HG03520 (cell line): Measurements from ENCODE around the gene FBXW2.

Source experiments
- ATAC-seq: cut with Tn5 transposase; IDR thresholded peaks from one replicate; pipeline ENCODE4 v1.9.1; 2021; ENCODE audit warnings: mild to moderate bottlenecking, moderate library complexity; ENCODE audit not compliant: unreplicated experiment

FBXW2 gene

GRCh38 chr9:120715389-120715924 is 77.8 kb downstream of the FBXW2 start:
- ATAC-seq: no peak

DNA sequence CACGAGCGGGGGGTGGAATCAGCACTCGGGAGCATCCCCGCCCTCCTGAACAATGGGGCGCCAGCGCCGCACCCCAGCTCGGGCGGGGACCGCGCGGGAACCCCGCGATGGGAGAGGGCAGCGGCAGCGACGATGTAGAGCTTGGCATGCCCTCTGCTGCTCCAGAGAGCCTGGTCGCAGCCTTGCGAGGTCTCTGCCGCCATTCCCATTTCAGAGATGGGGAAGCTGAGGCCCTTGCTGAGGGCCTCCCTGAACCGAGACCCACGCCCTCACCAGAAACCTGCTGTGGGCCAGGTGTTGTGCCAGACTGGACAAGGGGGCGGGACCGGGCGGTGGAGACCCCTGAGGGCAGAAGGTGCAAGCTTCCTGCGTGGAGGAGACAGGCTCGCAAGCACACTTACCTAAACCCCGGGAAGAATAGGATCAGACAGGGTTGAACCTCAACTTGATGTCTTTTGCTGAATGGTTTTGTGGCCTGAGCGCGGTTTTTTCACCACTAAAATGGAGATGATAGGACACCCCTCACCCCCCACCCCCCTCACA is 78.3 kb downstream of the FBXW2 start:
- ATAC-seq: peak; percentile 30

DNA sequence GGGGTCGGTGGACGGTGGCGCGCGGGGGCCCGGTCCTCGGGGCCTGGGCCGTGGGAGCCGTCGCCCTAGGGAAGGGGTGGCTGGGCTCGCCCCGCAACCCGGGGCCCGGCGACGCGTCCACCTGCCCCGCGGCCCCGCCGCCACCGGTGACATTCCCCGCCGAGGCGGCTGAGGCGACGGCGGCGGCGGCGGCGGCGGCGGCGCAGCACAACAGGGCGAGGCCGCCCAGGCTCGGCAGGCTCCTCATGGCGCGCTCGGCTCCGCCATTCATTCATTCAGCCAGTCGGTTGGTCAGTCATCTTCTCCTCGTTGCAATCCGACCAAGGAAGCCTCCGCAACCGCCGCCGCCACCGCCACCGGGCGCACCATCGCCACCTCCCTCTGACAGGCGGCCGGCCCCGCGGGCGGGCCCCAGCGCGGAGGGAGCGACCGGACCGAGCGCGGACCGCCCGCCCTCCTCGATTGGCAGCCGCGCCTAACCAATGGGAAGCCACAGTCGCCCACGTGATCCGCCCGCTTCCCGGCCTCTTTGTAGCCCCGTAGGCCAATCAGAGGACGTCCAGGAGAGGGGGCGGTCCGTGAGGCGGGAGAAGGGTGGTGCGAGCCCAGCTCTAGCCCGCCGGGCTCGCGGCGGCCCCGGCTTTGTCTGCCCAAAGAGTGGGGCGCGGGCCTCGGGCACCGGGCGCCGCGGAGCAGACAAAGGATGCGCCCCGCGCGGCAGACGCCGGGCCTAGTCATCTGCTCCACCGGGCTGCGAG is 78.9 kb downstream of the FBXW2 start, which contains the start of gene MEGF9:
Gene MEGF9 (minus strand): TSS at position 383 of the 758 bp plus-strand sequence. CDS start 112 bp downstream, at position 271.
- ATAC-seq: peak; percentile 97

DNA sequence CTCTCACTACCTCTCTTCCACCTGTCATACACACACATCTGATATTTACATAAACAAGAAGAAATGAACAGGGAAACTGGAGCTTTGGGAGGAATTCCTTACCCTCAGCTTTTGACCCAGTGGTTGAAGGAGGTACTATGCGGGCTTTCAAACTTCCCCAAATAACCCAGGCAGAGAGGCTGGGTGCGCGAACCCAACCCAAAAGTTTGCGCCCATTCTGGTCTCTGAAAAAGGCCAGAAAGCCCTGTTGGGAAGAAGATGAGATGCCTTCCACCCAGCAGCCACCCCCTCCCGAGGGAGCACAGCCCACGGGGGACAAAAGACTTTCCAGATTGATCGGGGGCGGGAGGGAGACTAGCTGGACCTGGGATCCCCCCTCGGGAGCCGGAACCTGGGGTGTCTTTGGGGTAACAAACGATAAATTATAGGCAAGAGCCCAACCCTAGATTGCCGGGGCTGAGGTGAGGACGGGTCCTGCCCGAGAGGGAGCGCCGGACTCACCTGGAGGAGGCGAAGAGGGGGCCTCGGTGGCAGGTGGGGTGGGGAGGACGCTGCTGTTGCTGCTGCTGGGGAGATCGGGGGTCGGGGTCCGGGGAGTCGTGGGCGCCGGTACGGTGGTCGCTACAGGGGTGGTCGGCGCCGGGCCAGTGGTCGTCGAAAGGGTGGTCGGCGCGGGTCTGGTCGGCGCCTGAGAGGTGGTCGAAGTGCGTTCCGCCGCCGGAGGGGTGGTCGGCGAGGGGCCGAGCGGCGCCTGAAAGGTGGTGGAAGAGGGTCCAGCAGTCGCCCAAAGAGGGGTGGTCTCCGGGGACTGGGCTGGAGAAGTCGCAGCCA is 79.7 kb downstream of the FBXW2 start:
- no peak for ATAC-seq

- no peak for ATAC-seq
These were observed 80.6 kb downstream of the FBXW2 start for GRCh38 chr9:120712539-120713031.

- no peak for ATAC-seq
These were observed 81.2 kb downstream of the FBXW2 start for GRCh38 chr9:120711841-120712538.

- ATAC-seq: no peak
These were observed 81.9 kb downstream of the FBXW2 start for GRCh38 chr9:120711354-120711753.

GRCh38 chr9:120710110-120710981 is 82.9 kb downstream of the FBXW2 start:
- ATAC-seq: no peak

GRCh38 chr9:120708526-120709224 is 84.5 kb downstream of the FBXW2 start:
- no peak for ATAC-seq

GRCh38 chr9:120707170-120707569 is 86.0 kb downstream of the FBXW2 start:
- ATAC-seq: no peak
